ENCODE measurements around the gene PPARD. TPM values are rescaled to one million over a fixed set of nuclear protein-coding genes. Genes with fewer than 3 reads are reported as not detected.

The PPARD gene
- total RNA-seq, 5 donors from 2014 or later (not counting 1 experiment from before 2014, with no cell fraction given) = 36.8 to 41.3 (median 37.9) TPM

- Histone ChIP-seq H3K9me3 (no peaks in the 10 kb centered on the region), H3K4me3 (ENCODE audit: control insufficient read depth in 1 of 2, extremely low read depth in 1 of 2, low read length in 1 of 2) (no peak overlapping the region), H3K27ac (ENCODE audit: low read length) (no peak overlapping the region), H3K36me3 (ENCODE audit: control insufficient read depth in 2 of 2, extremely low read depth in 1 of 2, insufficient read depth in 1 of 2, low read length in 1 of 2) (peaks cover 5 to 10% of the 10 kb centered on the region in 2 donors), H3K4me1 (ENCODE audit: control insufficient read depth in 1 of 2, extremely low read depth in 1 of 2, insufficient read depth in 2 of 2, low read length in 2 of 2) (peaks cover 0 to 7% of the 10 kb centered on the region in 2 experiments), H3K27me3 (replicated peaks in 1 of 2; ENCODE audit: control insufficient read depth in 2 of 2, extremely low read depth in 1 of 2, insufficient read depth in 2 of 2, low read length in 1 of 2) (no peaks in the 10 kb centered on the region)
- DNase-seq (no peak), ATAC-seq (replicated peaks in 1 of 4) (no peak)
- POLR2A ChIA-PET = no interaction called here
- H3K36me3 Mint-ChIP-seq = peaks cover 7% of the 10 kb centered on the region
- H3K27ac Mint-ChIP-seq = peak overlapping the region; percentile 23 to 36
- no peaks in the 10 kb centered on the region for H3K27me3 Mint-ChIP-seq
- peaks cover 22 to 30% (median 22%) of the 10 kb centered on the region in 3 donors for H3K4me1 Mint-ChIP-seq
- CTCF ChIA-PET = no interaction called here
- H3K4me3 Mint-ChIP-seq = no peak overlapping the region
- WGBS (ENCODE audit: insufficient coverage) = no CpG with 5 or more reads among the region's 5 CpGs
- H3K9me3 Mint-ChIP-seq = no peaks in the 10 kb centered on the region
Observed at GRCh38 chr6:35402856-35403191, 60.5 kb downstream of the PPARD start.

GRCh38 chr6:35403544-35404442 is 61.4 kb downstream of the PPARD start:
- no peak for DNase-seq
- no peak overlapping the region for H3K4me3 Mint-ChIP-seq
- no peaks in the 10 kb centered on the region for H3K27me3 Mint-ChIP-seq
- ChIA-PET CTCF (interaction anchor here in 1 of 2 donors (0.6 kb wide), 1 partner anchor 55 kb away, joined by 3 read pairs; no protein-coding TSS in a partner anchor), POLR2A (no interaction called here)
- Histone ChIP-seq H3K4me1 (ENCODE audit: control insufficient read depth in 1 of 2, extremely low read depth in 1 of 2, insufficient read depth in 2 of 2, low read length in 2 of 2) (peaks cover 0 to 7% of the 10 kb centered on the region in 2 experiments), H3K27ac (ENCODE audit: low read length) (no peak overlapping the region), H3K4me3 (ENCODE audit: control insufficient read depth in 1 of 2, extremely low read depth in 1 of 2, low read length in 1 of 2) (no peak overlapping the region), H3K27me3 (replicated peaks in 1 of 2; ENCODE audit: control insufficient read depth in 2 of 2, extremely low read depth in 1 of 2, insufficient read depth in 2 of 2, low read length in 1 of 2) (no peaks in the 10 kb centered on the region), H3K9me3 (no peaks in the 10 kb centered on the region), H3K36me3 (ENCODE audit: control insufficient read depth in 2 of 2, extremely low read depth in 1 of 2, insufficient read depth in 1 of 2, low read length in 1 of 2) (peaks cover 5 to 10% of the 10 kb centered on the region in 2 donors)
- H3K9me3 Mint-ChIP-seq = no peaks in the 10 kb centered on the region
- H3K36me3 Mint-ChIP-seq = no peaks in the 10 kb centered on the region
- 94% methylated on average over 6 of the region's 8 CpGs for WGBS (ENCODE audit: insufficient coverage)
- ATAC-seq (replicated peaks in 1 of 4) = no peak
- H3K4me1 Mint-ChIP-seq = peaks cover 23 to 27% (median 27%) of the 10 kb centered on the region in 3 donors
- peak overlapping the region; percentile 18 to 24 for H3K27ac Mint-ChIP-seq

DNA sequence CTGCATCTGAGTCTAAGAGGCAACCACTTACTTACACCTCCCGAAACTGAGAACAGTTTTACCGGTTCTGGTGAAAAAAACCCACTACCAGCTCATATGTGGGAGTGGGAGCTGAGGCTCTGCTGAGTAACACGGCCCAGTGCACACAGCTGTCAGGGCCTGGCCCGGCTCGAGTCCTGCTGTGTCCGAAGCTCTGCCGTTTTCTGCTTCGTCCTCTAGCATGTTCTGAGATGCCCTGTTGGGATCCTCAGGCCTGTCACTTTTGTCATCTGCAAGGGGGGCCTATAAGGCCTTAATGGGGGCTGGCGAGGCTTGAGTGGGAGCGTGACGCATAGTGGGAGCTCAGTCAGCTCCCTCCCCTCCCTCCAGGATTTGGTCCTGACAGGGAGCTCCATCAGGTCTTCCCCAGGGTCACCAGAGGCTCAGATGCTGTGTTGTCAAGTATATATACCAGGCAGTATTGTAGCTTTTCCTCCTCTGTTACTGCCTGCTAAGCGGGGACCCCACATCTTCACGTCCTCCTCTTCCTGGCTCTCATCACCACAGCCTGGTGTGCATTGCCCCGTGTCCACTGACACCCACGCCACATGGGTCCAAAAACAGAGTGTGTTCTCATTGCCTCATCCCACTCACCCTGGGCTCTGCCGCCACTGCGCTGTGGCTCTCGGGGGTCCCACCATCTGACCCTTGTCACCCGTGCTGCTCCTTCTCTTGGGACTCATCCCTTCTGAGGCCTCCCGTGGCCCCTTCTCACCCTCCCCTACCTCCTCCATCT is 64.5 kb downstream of the PPARD start:
- H3K9me3 ChIP-seq = no peaks in the 10 kb centered on the region
- ATAC-seq (replicated peaks in 1 of 4) (no peak), DNase-seq (no peak)
- WGBS (ENCODE audit: insufficient coverage) = 93% methylated on average over 12 of the region's 20 CpGs
- H3K4me3 Mint-ChIP-seq = no peak overlapping the region
- peaks cover 8% of the 10 kb centered on the region for H3K36me3 Mint-ChIP-seq
- peaks cover 7 to 10% of the 10 kb centered on the region in 2 experiments for H3K4me1 ChIP-seq (ENCODE audit: control insufficient read depth in 1 of 2, extremely low read depth in 1 of 2, insufficient read depth in 2 of 2, low read length in 2 of 2)
- H3K36me3 ChIP-seq (ENCODE audit: control insufficient read depth in 2 of 2, extremely low read depth in 1 of 2, insufficient read depth in 1 of 2, low read length in 1 of 2) = peaks cover 7 to 8% of the 10 kb centered on the region in 2 donors
- H3K27ac ChIP-seq (ENCODE audit: low read length) = no peak overlapping the region
- ChIA-PET POLR2A (no interaction called here), CTCF (interaction anchor here in 1 of 2 donors (0.7 kb wide), 1 partner anchor 1885 kb away, joined by 3 read pairs; no protein-coding TSS in a partner anchor)
- H3K9me3 Mint-ChIP-seq = no peaks in the 10 kb centered on the region
- no peaks in the 10 kb centered on the region for H3K27me3 Mint-ChIP-seq
- no peak overlapping the region for H3K4me3 ChIP-seq (ENCODE audit: control insufficient read depth in 1 of 2, extremely low read depth in 1 of 2, low read length in 1 of 2)
- H3K27ac Mint-ChIP-seq = peak overlapping the region; percentile 27 to 79
- H3K27me3 ChIP-seq (replicated peaks in 1 of 2; ENCODE audit: control insufficient read depth in 2 of 2, extremely low read depth in 1 of 2, insufficient read depth in 2 of 2, low read length in 1 of 2) = no peaks in the 10 kb centered on the region
- peaks cover 39 to 44% (median 41%) of the 10 kb centered on the region in 3 donors for H3K4me1 Mint-ChIP-seq

DNA sequence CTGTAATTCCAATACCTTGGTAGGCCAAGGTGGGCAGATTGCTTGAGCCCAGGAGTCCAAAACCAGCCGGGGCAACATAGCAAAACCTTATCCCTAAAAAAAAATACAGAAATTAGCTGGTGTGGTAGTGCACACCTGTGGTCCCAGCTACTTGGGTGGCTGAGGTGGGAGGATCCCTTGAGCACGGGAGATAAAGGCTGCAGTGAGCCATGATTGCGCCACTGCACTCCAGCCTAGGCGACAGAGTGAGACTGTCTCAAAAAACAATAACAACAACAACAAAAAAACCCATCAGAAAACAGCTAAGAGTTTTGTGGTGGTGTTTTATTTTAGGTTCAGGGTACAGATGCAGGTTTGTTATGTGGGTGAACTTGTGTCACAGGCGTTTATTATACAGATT is 66.9 kb downstream of the PPARD start:
- H3K4me3 Mint-ChIP-seq = no peak overlapping the region
- no peak for DNase-seq
- peaks cover 31 to 45% (median 35%) of the 10 kb centered on the region in 3 donors for H3K4me1 Mint-ChIP-seq
- Histone ChIP-seq H3K27ac (ENCODE audit: low read length) (no peak overlapping the region), H3K9me3 (no peaks in the 10 kb centered on the region), H3K36me3 (ENCODE audit: control insufficient read depth in 2 of 2, extremely low read depth in 1 of 2, insufficient read depth in 1 of 2, low read length in 1 of 2) (peaks cover 11 to 25% of the 10 kb centered on the region in 2 donors), H3K27me3 (replicated peaks in 1 of 2; ENCODE audit: control insufficient read depth in 2 of 2, extremely low read depth in 1 of 2, insufficient read depth in 2 of 2, low read length in 1 of 2) (no peaks in the 10 kb centered on the region), H3K4me1 (ENCODE audit: control insufficient read depth in 1 of 2, extremely low read depth in 1 of 2, insufficient read depth in 2 of 2, low read length in 2 of 2) (peaks cover 7 to 10% of the 10 kb centered on the region in 2 experiments), H3K4me3 (ENCODE audit: control insufficient read depth in 1 of 2, extremely low read depth in 1 of 2, low read length in 1 of 2) (no peak overlapping the region)
- peak overlapping the region; percentile 65 to 84 for H3K27ac Mint-ChIP-seq
- peaks cover 25% of the 10 kb centered on the region for H3K36me3 Mint-ChIP-seq
- POLR2A ChIA-PET = interaction anchor here in 1 of 2 donors (0.6 kb wide), 1 partner anchor 21 kb away, joined by 4 read pairs; no protein-coding TSS in a partner anchor
- H3K27me3 Mint-ChIP-seq = no peaks in the 10 kb centered on the region
- no peaks in the 10 kb centered on the region for H3K9me3 Mint-ChIP-seq
- ATAC-seq (replicated peaks in 1 of 4) = no peak
- CTCF ChIA-PET = no interaction called here
- WGBS (ENCODE audit: insufficient coverage) = no CpG with 5 or more reads among the region's 5 CpGs

DNA sequence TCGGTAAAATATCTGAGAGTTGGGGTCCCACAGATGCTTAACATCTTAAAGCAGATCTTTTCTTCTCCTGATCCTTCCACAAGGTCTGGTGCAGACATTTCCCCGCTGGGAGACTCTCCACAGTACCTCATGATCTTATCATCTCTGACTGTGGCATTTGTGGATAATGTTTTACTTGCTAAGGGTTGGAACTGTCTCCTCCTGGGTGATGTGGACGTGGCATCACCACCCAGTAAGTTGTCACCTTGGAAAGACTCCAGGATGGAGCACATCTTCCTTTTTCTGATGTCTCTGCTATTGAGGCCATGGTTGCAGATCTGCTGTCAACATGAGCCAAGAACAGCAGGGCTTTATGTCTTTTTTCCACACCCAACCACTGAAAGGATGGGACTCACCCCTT is 67.8 kb downstream of the PPARD start:
- H3K4me3 ChIP-seq (ENCODE audit: control insufficient read depth in 1 of 2, extremely low read depth in 1 of 2, low read length in 1 of 2) = no peak overlapping the region
- Mint-ChIP-seq H3K36me3 (peaks cover 29% of the 10 kb centered on the region), H3K9me3 (no peaks in the 10 kb centered on the region), H3K27ac (peak overlapping the region; percentile 65 to 84), H3K27me3 (no peaks in the 10 kb centered on the region), H3K4me3 (peak overlapping the region in 1 of 3 donors; percentile 59), H3K4me1 (peaks cover 38 to 54% (median 40%) of the 10 kb centered on the region in 3 donors)
- H3K27ac ChIP-seq (ENCODE audit: low read length) = no peak overlapping the region
- H3K27me3 ChIP-seq (replicated peaks in 1 of 2; ENCODE audit: control insufficient read depth in 2 of 2, extremely low read depth in 1 of 2, insufficient read depth in 2 of 2, low read length in 1 of 2) = no peaks in the 10 kb centered on the region
- H3K4me1 ChIP-seq (ENCODE audit: control insufficient read depth in 1 of 2, extremely low read depth in 1 of 2, insufficient read depth in 2 of 2, low read length in 2 of 2) = peaks cover 7 to 16% of the 10 kb centered on the region in 2 experiments
- peaks cover 12 to 28% of the 10 kb centered on the region in 2 donors for H3K36me3 ChIP-seq (ENCODE audit: control insufficient read depth in 2 of 2, extremely low read depth in 1 of 2, insufficient read depth in 1 of 2, low read length in 1 of 2)
- no peaks in the 10 kb centered on the region for H3K9me3 ChIP-seq
- WGBS (ENCODE audit: insufficient coverage) = 44% methylated on average over 1 of the region's 3 CpGs
- ChIA-PET CTCF (no interaction called here), POLR2A (no interaction called here)
- ATAC-seq (replicated peaks in 1 of 4) = no peak
- DNase-seq = no peak

DNA sequence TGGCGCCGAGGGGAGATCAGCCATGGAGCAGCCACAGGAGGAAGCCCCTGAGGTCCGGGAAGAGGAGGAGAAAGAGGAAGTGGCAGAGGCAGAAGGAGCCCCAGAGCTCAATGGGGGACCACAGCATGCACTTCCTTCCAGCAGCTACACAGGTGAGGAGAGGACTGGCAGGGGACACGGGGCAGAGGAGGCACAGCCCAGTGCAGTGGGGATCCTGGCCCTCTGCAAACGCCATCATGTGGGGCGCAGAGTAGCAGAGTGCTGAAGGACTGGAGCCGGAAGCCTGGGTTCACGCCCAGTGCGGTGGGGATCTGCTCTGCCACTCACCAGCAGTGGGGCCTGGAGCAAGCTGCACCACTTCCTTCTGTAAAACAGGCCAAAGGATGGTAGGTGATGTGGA is 68.7 kb downstream of the PPARD start:
- POLR2A ChIA-PET = no interaction called here
- H3K36me3 ChIP-seq (ENCODE audit: control insufficient read depth in 2 of 2, extremely low read depth in 1 of 2, insufficient read depth in 1 of 2, low read length in 1 of 2) = peaks cover 12 to 32% of the 10 kb centered on the region in 2 donors
- CTCF ChIA-PET = interaction anchor here in 1 of 2 donors (0.6 to 1.3 kb wide), 2 partner anchors 61 to 97 kb away, joined by 4 to 5 read pairs; no protein-coding TSS in a partner anchor
- H3K4me1 Mint-ChIP-seq = peaks cover 43 to 58% (median 45%) of the 10 kb centered on the region in 3 donors
- DNase-seq = peak in 16 of 35 experiments; percentile 1 to 34 (median 14)
- H3K9me3 ChIP-seq = no peaks in the 10 kb centered on the region
- H3K27ac ChIP-seq (ENCODE audit: low read length) = no peak overlapping the region
- H3K4me3 Mint-ChIP-seq = peak overlapping the region in 2 of 3 donors; percentile 46 to 59
- H3K9me3 Mint-ChIP-seq = no peaks in the 10 kb centered on the region
- H3K4me1 ChIP-seq (ENCODE audit: control insufficient read depth in 1 of 2, extremely low read depth in 1 of 2, insufficient read depth in 2 of 2, low read length in 2 of 2) = peaks cover 7 to 16% of the 10 kb centered on the region in 2 experiments
- H3K36me3 Mint-ChIP-seq = peaks cover 35% of the 10 kb centered on the region
- H3K27me3 Mint-ChIP-seq = no peaks in the 10 kb centered on the region
- peak overlapping the region; percentile 65 to 84 for H3K27ac Mint-ChIP-seq
- peak; percentile 64 to 82 (median 78) for ATAC-seq (replicated peaks in 1 of 4)
- peak overlapping the region in 1 of 2 donors; percentile 2 for H3K4me3 ChIP-seq (ENCODE audit: control insufficient read depth in 1 of 2, extremely low read depth in 1 of 2, low read length in 1 of 2)
- no peaks in the 10 kb centered on the region for H3K27me3 ChIP-seq (replicated peaks in 1 of 2; ENCODE audit: control insufficient read depth in 2 of 2, extremely low read depth in 1 of 2, insufficient read depth in 2 of 2, low read length in 1 of 2)
- WGBS (ENCODE audit: insufficient coverage) = 45% methylated on average over 9 of the region's 9 CpGs

Measured in T-cell (primary cell).